IMR-90 (cell line): ENCODE data around the gene TCIRG1. TPM values are rescaled to one million over a fixed set of nuclear protein-coding genes. Genes with fewer than 3 reads are reported as not detected.

Experiments
- ATAC-seq: fragments of 200-7000 bp; cut with Tn5 transposase; 2 replicates; pipeline ENCODE4 v1.9.1; 2020; ENCODE audit warnings: low read depth, mild to moderate bottlenecking, moderate library complexity
- Bru-seq: library from RNA; stranded (reverse); fragments of 400-500 nt; gene quantifications from one replicate; lab custom pipeline; 2021; lab: Mats Ljungman, UMichigan
- BruChase-seq, 2 experiments: library from RNA; stranded (reverse); fragments of 400-500 nt; gene quantifications; one replicate each; lab custom pipeline; 2021; lab: Mats Ljungman, UMichigan
- BruUV-seq: library from RNA; stranded (reverse); fragments of 400-500 nt; replicated peaks from 2 replicates; lab custom pipeline; 2021; lab: Mats Ljungman, UMichigan
- CTCF ChIA-PET: fragments of 300-600 bp; formaldehyde crosslinking; extraction: SDS; loops from one replicate; lab custom pipeline; 2021; ENCODE audit warnings: antibody characterized with exemption; lab: Yijun Ruan, JAX
- POLR2A ChIA-PET: fragments of 300-600 bp; sonication (Branson Sonifier 250); formaldehyde crosslinking; loops from one replicate; lab custom pipeline; 2022; ENCODE audit warnings: antibody characterized with exemption; ENCODE audit not compliant: unreplicated experiment; lab: Charles Lee
- DNase-seq: peaks from one replicate; pipeline ENCODE4 v3.0.0; 2013
- H2AFZ ChIP-seq: replicated peaks from 2 replicates; pipeline ENCODE3; 2013; ENCODE audit warnings: low read length, mild to moderate bottlenecking; ENCODE audit not compliant: poor library complexity
- H2AK5ac ChIP-seq: 2 replicates; pipeline ENCODE4 v1.6.1; 2013; ENCODE audit warnings: low read depth, low read length, inconsistent platforms
- H2AK9ac ChIP-seq: replicated peaks from 2 replicates; pipeline ENCODE3; 2013; ENCODE audit warnings: mild to moderate bottlenecking, low read depth, low read length, moderate library complexity; ENCODE audit not compliant: poor library complexity
- H2BK120ac ChIP-seq: 2 replicates; pipeline ENCODE4 v1.6.1; 2013; ENCODE audit warnings: low read depth, low read length, inconsistent platforms
- H2BK15ac ChIP-seq: 3 replicates; pipeline ENCODE4 v1.6.1; 2013; ENCODE audit warnings: low read depth, low read length, inconsistent platforms
- H2BK20ac ChIP-seq: 2 replicates; pipeline ENCODE4 v1.6.1; 2013; ENCODE audit warnings: low read depth, mild to moderate bottlenecking, inconsistent platforms, low read length, moderate library complexity
- H2BK5ac ChIP-seq: 2 replicates; pipeline ENCODE4 v1.6.1; 2013; ENCODE audit warnings: mild to moderate bottlenecking, low read depth, low read length, inconsistent platforms; ENCODE audit not compliant: poor library complexity, severe bottlenecking
- H3K14ac ChIP-seq: replicated peaks from 2 replicates; pipeline ENCODE4 v1.6.1; 2013; ENCODE audit warnings: low read depth, low read length, inconsistent platforms
- H3K18ac ChIP-seq: 2 replicates; pipeline ENCODE4 v1.6.1; 2013; ENCODE audit warnings: low read depth, low read length, control low read depth
- H3K23ac ChIP-seq: 2 replicates; pipeline ENCODE4 v1.6.1; 2013; ENCODE audit warnings: low read depth, low read length, inconsistent platforms
- H3K27ac ChIP-seq: 2 replicates; pipeline ENCODE4 v1.5.1; 2013; ENCODE audit warnings: mild to moderate bottlenecking, control low read depth, low read length; ENCODE audit not compliant: insufficient read depth
- H3K27me3 ChIP-seq: 2 replicates; pipeline ENCODE4 v1.6.1; 2013; ENCODE audit warnings: low read length; ENCODE audit not compliant: control insufficient read depth, insufficient read depth
- H3K36me3 ChIP-seq: 2 replicates; pipeline ENCODE4 v1.6.1; 2013; ENCODE audit warnings: low read length, mixed read lengths; ENCODE audit not compliant: control insufficient read depth, insufficient read depth
- H3K4ac ChIP-seq: 2 replicates; pipeline ENCODE4 v1.6.1; 2013; ENCODE audit warnings: low read depth, low read length, inconsistent platforms
- H3K4me1 ChIP-seq: 2 replicates; pipeline ENCODE4 v1.6.1; 2013; ENCODE audit warnings: low read length, mixed read lengths; ENCODE audit not compliant: control insufficient read depth, insufficient read depth
- H3K4me2 ChIP-seq: 2 replicates; pipeline ENCODE4 v1.6.1; 2013; ENCODE audit warnings: low read depth, mild to moderate bottlenecking, control low read depth, low read length, moderate library complexity
- H3K4me3 ChIP-seq: 2 replicates; pipeline ENCODE4 v1.5.1; 2013; ENCODE audit warnings: low read depth, mild to moderate bottlenecking, control low read depth, low read length, moderate library complexity; ENCODE audit not compliant: insufficient read depth
- H3K56ac ChIP-seq: 2 replicates; pipeline ENCODE4 v1.6.1; 2013; ENCODE audit warnings: low read length, inconsistent platforms; ENCODE audit not compliant: insufficient read depth; ENCODE audit errors: extremely low read depth
- H3K79me1 ChIP-seq, 2 experiments: 2 replicates each; pipeline ENCODE4 v1.6.1; 2013; ENCODE audit warnings: low read length in 2 of 2, inconsistent platforms in 1 of 2, low read depth in 1 of 2
- H3K9ac ChIP-seq: 2 replicates; pipeline ENCODE4 v1.6.1; 2013; ENCODE audit warnings: low read depth, low read length, control low read depth
- H3K9me1 ChIP-seq: 2 replicates; pipeline ENCODE4 v1.6.1; 2013; ENCODE audit warnings: low read length, inconsistent platforms; ENCODE audit not compliant: insufficient read depth
- H3K9me3 ChIP-seq: 2 replicates; pipeline ENCODE4 v1.6.1; 2013; ENCODE audit warnings: low read length; ENCODE audit not compliant: control insufficient read depth, insufficient read depth
- H4K20me1 ChIP-seq: 2 replicates; pipeline ENCODE4 v1.6.1; 2013; ENCODE audit warnings: low read length, inconsistent platforms; ENCODE audit not compliant: insufficient read depth
- H4K5ac ChIP-seq: 2 replicates; pipeline ENCODE4 v1.6.1; 2013; ENCODE audit warnings: mild to moderate bottlenecking, low read depth, low read length, control low read depth
- H4K8ac ChIP-seq, 2 experiments: 2 replicates each; pipeline ENCODE4 v1.6.1; 2013; ENCODE audit warnings: low read depth in 2 of 2, low read length in 2 of 2, control low read depth in 1 of 2, inconsistent platforms in 1 of 2
- H4K91ac ChIP-seq: 2 replicates; pipeline ENCODE4 v1.6.1; 2013; ENCODE audit warnings: low read depth, low read length, inconsistent platforms; ENCODE audit not compliant: insufficient read depth
- MAZ ChIP-seq: IDR thresholded peaks from 2 replicates; pipeline ENCODE4 v1.6.1; 2012; ENCODE audit warnings: low read depth, mild to moderate bottlenecking, low read length, improper control_type of control experiment, moderate library complexity, borderline replicate concordance
- POLR2A ChIP-seq: IDR thresholded peaks from 2 replicates; pipeline ENCODE4 v1.6.1; 2012; ENCODE audit warnings: mild to moderate bottlenecking, low read depth, low read length
- RCOR1 ChIP-seq: IDR thresholded peaks from 2 replicates; pipeline ENCODE4 v1.6.1; 2012; ENCODE audit warnings: mild to moderate bottlenecking, low read length, improper control_type of control experiment; ENCODE audit not compliant: insufficient replicate concordance
- WGBS, 2 experiments: methylation state at CpG; one replicate each; pipeline versions ENCODE4 v1.1.5 to v1.1.7; 2013; ENCODE audit warnings: missing lambda C conversion rate in 2 of 2; ENCODE audit not compliant: insufficient read length in 1 of 2; ENCODE audit errors: extremely low coverage in 2 of 2; 5-methylcytosine and 5-hydroxymethylcytosine counted together
- dilution Hi-C: fragments of 300-500 bp; cut with HindIII; formaldehyde crosslinking; loops from one replicate; pipeline ENCODE4 v1.14.3; 2018; ENCODE audit warnings: low sequenced_read_pairs; ENCODE audit not compliant: unreplicated experiment
- in situ Hi-C: fragments of 300-500 bp; cut with MboI; formaldehyde crosslinking; loops from 3 replicates; pipeline ENCODE4 v1.14.3; 2019; ENCODE audit warnings: low sequenced_read_pairs, inconsistent platforms, mixed read lengths
- intact Hi-C: fragments of 100-400 bp; cut with micrococcal nuclease; formaldehyde crosslinking; loops from 2 replicates; pipeline ENCODE4 v1.10.0; 2022
- long read RNA-seq: library from polyadenylated mRNA; unstranded; transcript quantifications from one replicate; pipeline ENCODE4 v2.0.0, GENCODE V29; 2021; ENCODE audit not compliant: unreplicated experiment
- polyA plus RNA-seq, 3 experiments: library from polyadenylated mRNA; depleted of rRNA; stranded (reverse); fragments of >200 nt; gene quantifications; 2 replicates each; pipeline ENCODE4 v1.2.3, GENCODE V29; 2012; ENCODE audit warnings: low replicate concordance in 1 of 3
- total RNA-seq: library from RNA; depleted of rRNA; stranded (reverse); fragments of >200 nt; gene quantifications from 2 replicates; pipeline ENCODE4 v1.2.3, GENCODE V29; 2012; rRNA removed
- TF ChIP-seq, protein P1 (sequence below): fragments of 150-350 bp; IDR thresholded peaks from 2 replicates; pipeline ENCODE4 v1.6.1; 2016; ENCODE audit warnings: low read depth, mild to moderate bottlenecking, low read length, moderate library complexity, borderline replicate concordance

TCIRG1 gene, protein sequence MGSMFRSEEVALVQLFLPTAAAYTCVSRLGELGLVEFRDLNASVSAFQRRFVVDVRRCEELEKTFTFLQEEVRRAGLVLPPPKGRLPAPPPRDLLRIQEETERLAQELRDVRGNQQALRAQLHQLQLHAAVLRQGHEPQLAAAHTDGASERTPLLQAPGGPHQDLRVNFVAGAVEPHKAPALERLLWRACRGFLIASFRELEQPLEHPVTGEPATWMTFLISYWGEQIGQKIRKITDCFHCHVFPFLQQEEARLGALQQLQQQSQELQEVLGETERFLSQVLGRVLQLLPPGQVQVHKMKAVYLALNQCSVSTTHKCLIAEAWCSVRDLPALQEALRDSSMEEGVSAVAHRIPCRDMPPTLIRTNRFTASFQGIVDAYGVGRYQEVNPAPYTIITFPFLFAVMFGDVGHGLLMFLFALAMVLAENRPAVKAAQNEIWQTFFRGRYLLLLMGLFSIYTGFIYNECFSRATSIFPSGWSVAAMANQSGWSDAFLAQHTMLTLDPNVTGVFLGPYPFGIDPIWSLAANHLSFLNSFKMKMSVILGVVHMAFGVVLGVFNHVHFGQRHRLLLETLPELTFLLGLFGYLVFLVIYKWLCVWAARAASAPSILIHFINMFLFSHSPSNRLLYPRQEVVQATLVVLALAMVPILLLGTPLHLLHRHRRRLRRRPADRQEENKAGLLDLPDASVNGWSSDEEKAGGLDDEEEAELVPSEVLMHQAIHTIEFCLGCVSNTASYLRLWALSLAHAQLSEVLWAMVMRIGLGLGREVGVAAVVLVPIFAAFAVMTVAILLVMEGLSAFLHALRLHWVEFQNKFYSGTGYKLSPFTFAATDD
- total RNA-seq (25.3 and 30.8 TPM in 2 replicates), polyA plus RNA-seq (2012; rRNA removed) (117 and 148 TPM in 2 replicates), Bru-seq, nascent RNA (percentile 54 among the genes with signal in this experiment), BruChase-seq, experiment 1, labeled RNA remaining after a 6-hour chase (percentile 67 among the genes with signal in this experiment), BruChase-seq, experiment 2, labeled RNA remaining after a 2-hour chase (percentile 68 among the genes with signal in this experiment)
- polyA plus RNA-seq (2012; cell fraction: cytosol; rRNA removed), result 31.2 and 68.1 TPM in 2 replicates
- polyA plus RNA-seq (2012; cell fraction: nucleus; rRNA removed; ENCODE audit: low replicate concordance), result 905 and 2,934 TPM in 2 replicates
- long read RNA-seq, transcript TCIRG1-201 (20 exons, 2,677 nt), result major isoform, 22 of 82 reads
- long read RNA-seq, partial matches to known transcripts, result 29 of 82 reads
- long read RNA-seq, other reads (novel, unspliced or antisense), result 23 of 82 reads

- Histone ChIP-seq H2AFZ (peak within 1 kb of the TSS; percentile 90), H3K14ac (peak within 1 kb of the TSS; percentile 96), H2BK20ac (peak within 1 kb of the TSS; percentile 50; the same call in 1 of the 2 replicates), H4K91ac (peak within 1 kb of the TSS; percentile 99), H2BK15ac (peak within 1 kb of the TSS; percentile 88; the same call in 1 of the 3 replicates), H3K4me1 (peaks cover 25% of the 10 kb centered on the region), H3K36me3 (peaks cover 13% of the 10 kb centered on the region; the same call in 1 of the 2 replicates), H3K56ac (peak within 1 kb of the TSS; percentile 80), H3K4me3 (peak within 1 kb of the TSS; percentile 74), H2BK120ac (peak within 1 kb of the TSS; percentile 81), H4K20me1 (no peaks in the 10 kb centered on the region; the same call in 1 of the 2 replicates), H4K5ac (peak within 1 kb of the TSS; percentile 93), H3K4me2 (peak within 1 kb of the TSS; percentile 95), H3K27ac (peak within 1 kb of the TSS; percentile 85), H3K27me3 (no peaks in the 10 kb centered on the region), H2AK5ac (peak within 1 kb of the TSS; percentile 91), H3K23ac (peak within 1 kb of the TSS; percentile 94), H2BK5ac (peak within 1 kb of the TSS; percentile 81), H2AK9ac (peak within 1 kb of the TSS; percentile 94), H3K79me1 (peaks cover 7 to 47% of the 10 kb centered on the region in 2 experiments; a peak in 3 of 4 replicates), H3K9ac (peak within 1 kb of the TSS; percentile 89), H3K9me3 (no peaks in the 10 kb centered on the region), H4K8ac (peak within 1 kb of the TSS; percentile 96 to 100), H3K18ac (peak within 1 kb of the TSS; percentile 59), H3K4ac (peak within 1 kb of the TSS; percentile 97), H3K9me1 (no peaks in the 10 kb centered on the region)
- ChIA-PET POLR2A (interaction anchor here (1.4 kb wide), 1 partner anchor 28 kb away, joined by 4 read pairs; no protein-coding TSS in a partner anchor), CTCF (no interaction called here)
- peak; percentile 38; the same call in 1 of the 2 replicates for TF ChIP-seq MAZ
- TF ChIP-seq, protein P1, sequence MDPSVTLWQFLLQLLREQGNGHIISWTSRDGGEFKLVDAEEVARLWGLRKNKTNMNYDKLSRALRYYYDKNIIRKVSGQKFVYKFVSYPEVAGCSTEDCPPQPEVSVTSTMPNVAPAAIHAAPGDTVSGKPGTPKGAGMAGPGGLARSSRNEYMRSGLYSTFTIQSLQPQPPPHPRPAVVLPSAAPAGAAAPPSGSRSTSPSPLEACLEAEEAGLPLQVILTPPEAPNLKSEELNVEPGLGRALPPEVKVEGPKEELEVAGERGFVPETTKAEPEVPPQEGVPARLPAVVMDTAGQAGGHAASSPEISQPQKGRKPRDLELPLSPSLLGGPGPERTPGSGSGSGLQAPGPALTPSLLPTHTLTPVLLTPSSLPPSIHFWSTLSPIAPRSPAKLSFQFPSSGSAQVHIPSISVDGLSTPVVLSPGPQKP, result no peak
- TF ChIP-seq POLR2A, result peak; percentile 70; the same call in 1 of the 2 replicates
- peak; percentile 87 for TF ChIP-seq RCOR1
- ATAC-seq (peak; percentile 85), DNase-seq (peak; percentile 70)
- intact Hi-C loops, result no loop called here
- 12% methylated on average over 14 of the region's 51 CpGs; no CpG with 5 or more reads in 1 of the 2 experiments for WGBS, 2 experiments
- in situ Hi-C loops, result no loop called here
- dilution Hi-C loops, result no loop called here
- no TSS peak for BruUV-seq
Measured at GRCh38 chr11:68038718-68039525, at the start of gene TCIRG1. TSS of gene TCIRG1 (plus strand) at chr11:68039025. CDS start at chr11:68041272, 2,247 bp downstream.
